ENCODE data around the gene IFITM2.

Gene IFITM2

DNA sequence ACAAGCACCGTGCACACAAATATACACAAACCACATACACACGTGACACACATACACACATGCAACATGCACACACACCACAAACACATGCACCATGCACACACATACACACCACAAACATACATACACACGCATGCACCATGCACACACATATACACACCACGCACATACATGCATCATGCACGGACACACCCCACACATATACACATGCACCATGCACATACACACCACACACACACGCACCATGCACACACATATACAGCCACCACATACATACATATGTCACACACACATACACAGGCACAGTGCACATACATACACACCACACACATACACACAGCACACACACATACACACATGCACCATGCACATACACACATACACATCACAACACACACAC, 49.0 kb downstream of the IFITM2 start:
- FAIRE-seq (no peak), DNase-seq (ENCODE audit: extremely low spot score, insufficient read length, low read depth) (no peak)

DNA sequence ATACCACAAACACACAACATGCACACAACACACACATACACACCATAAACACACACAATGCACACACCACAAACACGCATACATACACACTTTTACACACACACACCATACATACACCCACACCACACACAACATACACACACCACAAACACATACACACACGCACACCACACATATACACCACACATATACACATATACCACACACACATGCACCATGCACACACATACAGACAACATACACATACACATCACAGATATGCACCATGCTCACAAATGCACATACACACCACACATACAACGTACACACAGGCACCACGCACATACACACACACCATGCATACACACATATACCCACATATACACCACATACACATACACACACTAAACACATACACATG, 50.0 kb downstream of the IFITM2 start:
- FAIRE-seq = no peak
- DNase-seq (ENCODE audit: extremely low spot score, insufficient read length, low read depth) = no peak

DNA sequence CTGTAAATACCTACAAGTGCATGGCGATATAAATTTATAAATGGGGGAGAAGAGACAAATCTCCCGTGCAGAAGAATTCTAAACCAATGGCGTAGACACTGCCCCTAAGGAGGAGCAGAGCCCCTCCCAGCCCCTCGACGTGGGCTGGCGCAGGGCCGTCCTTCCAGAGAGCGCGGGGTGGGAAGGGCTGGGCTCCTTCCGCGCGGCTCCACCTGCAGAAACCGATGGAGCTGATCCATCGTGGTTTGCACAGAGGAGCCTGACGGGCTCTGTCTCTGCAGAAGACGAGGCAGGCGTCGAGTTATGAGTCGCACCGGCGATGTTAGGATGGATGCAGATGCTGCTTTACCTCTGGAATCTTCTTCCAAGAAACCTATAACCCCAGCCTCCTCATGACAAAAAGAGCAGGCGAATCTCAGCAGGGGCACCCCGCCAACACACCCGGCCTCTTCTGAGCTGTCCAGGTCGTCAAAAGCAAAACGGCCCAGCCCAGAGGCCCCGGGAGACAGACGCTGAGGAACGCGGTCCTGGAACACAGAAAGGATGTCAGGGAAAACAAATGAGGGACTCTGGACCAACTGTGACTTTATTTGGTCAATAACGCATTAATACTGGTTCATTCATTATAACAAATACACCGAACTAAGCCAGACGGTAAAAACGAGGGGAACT, 50.6 kb downstream of the IFITM2 start:
- FAIRE-seq (no peak), DNase-seq (ENCODE audit: extremely low spot score, insufficient read length, low read depth) (no peak)

All from GM18507 (cell line).